Kidney (tissue), 14 donors: ENCODE results near the gene KRT73. TPM values are rescaled to one million over a fixed set of nuclear protein-coding genes. Genes with fewer than 3 reads are reported as not detected.

ENCODE experiments used
- DNase-seq, 5 donors: peaks; one replicate each; pipeline ENCODE4 v3.0.0-alpha.2; 2013 to 2020
- FAIRE-seq: peaks from 2 replicates; lab custom pipeline; 2012; peaks lifted over from hg19 to GRCh38; lab: Jason Lieb, UNC
- H3K27ac ChIP-seq, 2 donors: one replicate each; pipeline ENCODE4 v1.7.0; 2013; ENCODE audit warnings: low read depth in 2 of 2, low read length in 2 of 2, inconsistent platforms in 1 of 2
- H3K27me3 ChIP-seq: one replicate; pipeline ENCODE4 v1.7.1; 2013; ENCODE audit warnings: low read length, inconsistent platforms; ENCODE audit not compliant: control insufficient read depth, insufficient read depth
- H3K36me3 ChIP-seq, 3 donors: one replicate each; pipeline versions ENCODE4 v1.7.0 to v1.7.1; 2013; ENCODE audit warnings: low read length in 3 of 3, control low read depth in 1 of 3, inconsistent platforms in 1 of 3; ENCODE audit not compliant: insufficient read depth in 3 of 3, control insufficient read depth in 2 of 3
- H3K4me1 ChIP-seq, 3 donors: one replicate each; pipeline versions ENCODE4 v1.7.0 to v1.7.1; 2013; ENCODE audit warnings: low read length in 3 of 3, inconsistent platforms in 1 of 3, low read depth in 1 of 3; ENCODE audit not compliant: control insufficient read depth in 2 of 3, insufficient read depth in 2 of 3
- H3K4me3 ChIP-seq, 3 donors: one replicate each; pipeline versions ENCODE4 v1.7.0 to v1.8.1; 2013; ENCODE audit warnings: low read length in 3 of 3, control low read depth in 1 of 3, inconsistent platforms in 1 of 3
- H3K9ac ChIP-seq, 3 donors: one replicate each; pipeline versions ENCODE4 v1.7.0 to v1.7.1; 2013; ENCODE audit warnings: low read length in 3 of 3, control low read depth in 1 of 3, inconsistent platforms in 1 of 3
- H3K9me3 ChIP-seq, 3 donors: one replicate each; pipeline versions ENCODE4 v1.7.0 to v1.7.1; 2013; ENCODE audit warnings: low read length in 3 of 3, control low read depth in 1 of 3, inconsistent platforms in 1 of 3; ENCODE audit not compliant: control insufficient read depth in 2 of 3, insufficient read depth in 1 of 3
- intact Hi-C: fragments of 100-400 bp; cut with DNase I; formaldehyde crosslinking; loops from one replicate; pipeline ENCODE4 v1.11.1; 2022
- polyA plus RNA-seq: library from polyadenylated mRNA; stranded (reverse); fragments of 350-450 nt; fragmentation: Illumina TruSeq; extraction: RNeasy Lipid Tissue Mini Kit (QIAGEN cat#74804); gene quantifications from one replicate; pipeline ENCODE4 v1.2.3, GENCODE V29; 2014; ENCODE audit warnings: low read depth, low replicate concordance; ENCODE audit not compliant: insufficient read depth
- total RNA-seq: library from RNA; stranded (reverse); fragmentation: NEBNext Ultra II Directional; extraction: Animal tissue kit (Norgen Biotek cat#: 25700); gene quantifications from one replicate; pipeline ENCODE4 v1.2.1, GENCODE V29; 2021
- TF ChIP-seq, protein P1 (sequence below): IDR thresholded peaks from 3 replicates; pipeline ENCODE4 v1.5.1; 2012; ENCODE audit warnings: mild to moderate bottlenecking, moderate library complexity, borderline replicate concordance; ENCODE audit not compliant: insufficient read depth; ENCODE audit errors: extremely low read depth
- donor health status: control.
- donor health status: control.
- donor health status: control.
- donor health status: control.
- donor health status: control.
- donor health status: DM: yes; HTN: yes; CAD: no.
- donor health status: Normal renal cell carcinoma (clear cell type).

Gene KRT73
- total and polyA plus RNA-seq, 2 donors from 2014 or later: not detected

DNA sequence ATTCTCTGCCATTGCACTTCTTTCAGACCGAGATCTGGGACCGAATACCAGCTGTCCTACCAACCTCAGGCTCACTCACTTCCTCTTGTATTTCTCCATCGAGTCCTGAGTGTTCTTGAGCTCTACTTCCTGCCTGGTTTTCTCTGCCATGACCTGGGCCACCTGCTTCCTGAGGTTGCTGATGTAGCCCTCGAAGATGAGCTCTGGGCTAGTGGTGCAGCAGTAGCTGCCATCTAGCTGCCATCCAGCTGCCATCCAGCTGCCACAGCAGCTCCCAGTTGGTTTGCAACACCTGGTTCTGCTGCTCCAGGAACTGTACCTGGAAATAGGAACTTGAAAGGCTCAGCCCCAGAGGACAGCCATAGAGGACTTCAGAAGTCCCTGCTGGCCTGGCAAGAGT is 15.0 kb upstream of the KRT73 start:
- Histone ChIP-seq H3K36me3 (no peaks in the 10 kb centered on the region), H3K27me3 (no peaks in the 10 kb centered on the region), H3K9ac (no peak overlapping the region), H3K27ac (no peak overlapping the region), H3K9me3 (no peaks in the 10 kb centered on the region), H3K4me1 (no peaks in the 10 kb centered on the region), H3K4me3 (no peak overlapping the region)
- FAIRE-seq (no peak), DNase-seq (peak in 2 of 5 donors; percentile 6)
- intact Hi-C loops: no loop called here
- TF ChIP-seq, protein P1, sequence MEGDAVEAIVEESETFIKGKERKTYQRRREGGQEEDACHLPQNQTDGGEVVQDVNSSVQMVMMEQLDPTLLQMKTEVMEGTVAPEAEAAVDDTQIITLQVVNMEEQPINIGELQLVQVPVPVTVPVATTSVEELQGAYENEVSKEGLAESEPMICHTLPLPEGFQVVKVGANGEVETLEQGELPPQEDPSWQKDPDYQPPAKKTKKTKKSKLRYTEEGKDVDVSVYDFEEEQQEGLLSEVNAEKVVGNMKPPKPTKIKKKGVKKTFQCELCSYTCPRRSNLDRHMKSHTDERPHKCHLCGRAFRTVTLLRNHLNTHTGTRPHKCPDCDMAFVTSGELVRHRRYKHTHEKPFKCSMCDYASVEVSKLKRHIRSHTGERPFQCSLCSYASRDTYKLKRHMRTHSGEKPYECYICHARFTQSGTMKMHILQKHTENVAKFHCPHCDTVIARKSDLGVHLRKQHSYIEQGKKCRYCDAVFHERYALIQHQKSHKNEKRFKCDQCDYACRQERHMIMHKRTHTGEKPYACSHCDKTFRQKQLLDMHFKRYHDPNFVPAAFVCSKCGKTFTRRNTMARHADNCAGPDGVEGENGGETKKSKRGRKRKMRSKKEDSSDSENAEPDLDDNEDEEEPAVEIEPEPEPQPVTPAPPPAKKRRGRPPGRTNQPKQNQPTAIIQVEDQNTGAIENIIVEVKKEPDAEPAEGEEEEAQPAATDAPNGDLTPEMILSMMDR: no peak

DNA sequence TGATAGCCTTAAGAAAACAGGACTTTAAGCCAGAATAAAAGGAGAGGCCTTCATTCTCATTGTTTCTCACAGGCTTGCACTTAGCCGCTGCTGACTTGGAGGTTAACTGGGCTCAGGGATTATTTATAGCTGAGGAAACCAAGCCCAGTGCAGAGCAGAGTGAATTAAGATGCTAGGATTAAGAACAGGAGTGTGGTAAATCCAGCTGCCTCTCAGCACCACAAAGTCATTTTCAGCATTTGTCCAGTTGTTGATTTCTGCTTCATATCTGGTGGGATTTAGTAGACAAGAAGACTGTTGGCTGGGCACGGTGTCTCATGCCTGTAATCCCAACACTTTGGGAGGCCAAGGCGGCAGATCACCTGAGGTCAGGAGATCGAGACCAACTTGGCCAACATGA is 14.3 kb upstream of the KRT73 start:
- Histone ChIP-seq H3K4me1 (no peaks in the 10 kb centered on the region), H3K9me3 (no peaks in the 10 kb centered on the region), H3K36me3 (no peaks in the 10 kb centered on the region), H3K27ac (no peak overlapping the region), H3K9ac (no peak overlapping the region), H3K27me3 (no peaks in the 10 kb centered on the region), H3K4me3 (no peak overlapping the region)
- FAIRE-seq (no peak), DNase-seq (peak in 4 of 5 donors; percentile 1 to 72 (median 13))
- intact Hi-C loops: no loop called here
- TF ChIP-seq, protein P1: no peak

DNA sequence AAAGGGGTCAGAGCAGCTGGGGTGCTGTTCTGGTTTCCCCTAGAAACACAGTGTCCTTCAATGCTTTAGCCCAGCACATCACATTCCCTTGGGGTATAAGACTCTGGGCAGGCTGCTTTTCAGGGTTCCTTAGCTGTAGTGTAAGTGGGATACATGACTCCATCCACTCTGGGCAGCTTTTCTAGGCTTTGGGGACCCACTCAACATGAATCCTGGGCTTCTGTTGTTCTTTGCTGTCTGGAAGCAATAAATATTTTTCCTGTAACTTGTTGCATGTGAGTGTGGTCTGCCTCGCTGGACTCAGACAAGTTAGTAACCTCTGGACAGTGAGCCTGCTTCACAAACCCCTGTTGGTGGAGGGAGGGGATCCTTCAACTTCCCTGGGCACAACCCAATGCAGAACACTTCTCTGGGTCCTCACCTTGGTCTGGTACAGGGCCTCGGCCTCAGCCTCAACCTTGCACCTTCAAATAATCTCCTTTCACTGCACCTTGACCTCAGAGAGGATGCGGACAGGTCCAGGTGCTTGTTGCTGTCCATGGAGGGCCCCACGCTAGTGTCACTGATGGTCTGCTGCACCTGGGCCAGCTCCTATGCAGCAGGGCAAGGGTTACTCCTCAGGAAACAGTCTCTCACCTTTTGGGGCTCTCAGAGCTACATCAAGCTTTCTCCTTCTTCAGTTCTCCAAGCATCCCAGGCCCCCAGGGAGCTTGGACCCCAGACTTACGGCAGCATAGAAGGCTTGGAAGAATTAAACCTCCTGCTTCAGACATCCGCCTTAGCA is 13.5 kb upstream of the KRT73 start:
- Histone ChIP-seq H3K9me3 (no peaks in the 10 kb centered on the region), H3K36me3 (no peaks in the 10 kb centered on the region), H3K27ac (no peak overlapping the region), H3K4me1 (no peaks in the 10 kb centered on the region), H3K9ac (no peak overlapping the region), H3K27me3 (no peaks in the 10 kb centered on the region), H3K4me3 (no peak overlapping the region)
- FAIRE-seq (no peak), DNase-seq (peak in 2 of 5 donors; percentile 4 to 7)
- TF ChIP-seq, protein P1: no peak
- intact Hi-C loops: no loop called here
